LNCaP clone FGC (cell line): ENCODE data around the gene RFX6.

Experiments
- DNase-seq: peaks from one replicate; pipeline ENCODE4 v3.0.0-alpha.2; 2011; ENCODE audit warnings: low read depth
- H3K4me3 ChIP-seq: 2 replicates; pipeline ENCODE4 v1.5.1; 2011; ENCODE audit warnings: mild to moderate bottlenecking, low read depth, low read length, control low read depth
- CTCF ChIP-seq: IDR thresholded peaks from 2 replicates; pipeline ENCODE4 v1.5.1; 2012; ENCODE audit warnings: mild to moderate bottlenecking; ENCODE audit not compliant: control insufficient read depth, insufficient read depth; ENCODE audit errors: extremely low read depth

Gene RFX6

GRCh38 chr6:116948533-116949304, 71.7 kb downstream of the RFX6 start:
- no peak for DNase-seq
- TF ChIP-seq CTCF = no peak

GRCh38 chr6:116949964-116950363, 72.9 kb downstream of the RFX6 start:
- no peak for DNase-seq
- TF ChIP-seq CTCF = no peak
- no peak overlapping the region for H3K4me3 ChIP-seq

More at GRCh38 chr6:116948533-116949304, 71.7 kb downstream of the RFX6 start:
- no peak overlapping the region for H3K4me3 ChIP-seq

- H3K4me3 ChIP-seq = no peak overlapping the region
- no peak for TF ChIP-seq CTCF
- DNase-seq = no peak
These were observed 77.3 kb downstream of the RFX6 start for GRCh38 chr6:116954335-116954734.

GRCh38 chr6:116954938-116955337, 77.9 kb downstream of the RFX6 start:
- H3K4me3 ChIP-seq = no peak overlapping the region
- no peak for DNase-seq
- no peak for TF ChIP-seq CTCF

GRCh38 chr6:116955773-116956172, 78.7 kb downstream of the RFX6 start:
- DNase-seq = no peak

GRCh38 chr6:116963972-116964371, 86.9 kb downstream of the RFX6 start:
- H3K4me3 ChIP-seq = no peak overlapping the region
- DNase-seq = peak; percentile 73
- no peak for TF ChIP-seq CTCF

More at GRCh38 chr6:116955773-116956172, 78.7 kb downstream of the RFX6 start:
- no peak overlapping the region for H3K4me3 ChIP-seq
- no peak for TF ChIP-seq CTCF
